Kidney epithelial cell (primary cell): ENCODE data around the gene ZNF746. TPM values are rescaled to one million over a fixed set of nuclear protein-coding genes. Genes with fewer than 3 reads are reported as not detected.

Source experiments
- DNase-seq: peaks from one replicate; pipeline ENCODE4 v3.0.0-alpha.2; 2010; ENCODE audit warnings: low read depth
- H3K27me3 ChIP-seq: 2 replicates; pipeline ENCODE4 v1.6.0; 2011; ENCODE audit warnings: low read length; ENCODE audit not compliant: control insufficient read depth, insufficient read depth
- H3K36me3 ChIP-seq: 2 replicates; pipeline ENCODE4 v1.5.1; 2011; ENCODE audit warnings: low read length; ENCODE audit not compliant: control insufficient read depth, insufficient read depth
- H3K4me3 ChIP-seq: 2 replicates; pipeline ENCODE4 v1.5.1; 2011; ENCODE audit warnings: low read depth, mild to moderate bottlenecking, control low read depth, low read length
- total RNA-seq: library from RNA; depleted of rRNA; stranded (reverse); fragments of >200 nt; gene quantifications from 2 replicates; pipeline ENCODE4 v1.2.3, GENCODE V29; 2015
- TF ChIP-seq, protein P1 (sequence below): IDR thresholded peaks from 2 replicates; pipeline ENCODE4 v1.5.1; 2011; ENCODE audit warnings: mild to moderate bottlenecking, moderate library complexity, low read length, control low read depth, inconsistent platforms; ENCODE audit not compliant: insufficient read depth, poor library complexity, severe bottlenecking

ZNF746 gene
- total RNA-seq, 1 donor from 2014 or later = 24.2 TPM

DNA sequence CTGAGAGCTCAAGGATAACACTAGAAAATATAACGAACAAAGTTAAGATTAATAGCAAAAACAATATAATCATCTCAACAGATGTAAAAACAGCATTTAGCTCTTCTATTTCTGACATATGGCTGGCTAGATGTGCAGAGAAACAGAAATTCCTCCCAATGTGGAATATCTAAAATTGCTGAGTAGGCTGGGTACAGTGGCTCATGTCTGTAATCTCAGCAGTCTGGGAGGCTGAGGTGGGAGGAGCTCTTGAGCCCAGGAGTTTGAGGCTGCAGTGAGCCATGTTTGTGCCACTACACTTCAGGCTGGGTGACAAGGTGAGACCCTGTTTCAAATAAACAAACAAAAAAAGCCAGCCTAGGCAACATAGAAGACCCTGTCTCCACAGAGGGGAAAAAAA lies 18.0 kb downstream of the ZNF746 start:
- no peak for DNase-seq
- TF ChIP-seq, protein P1, sequence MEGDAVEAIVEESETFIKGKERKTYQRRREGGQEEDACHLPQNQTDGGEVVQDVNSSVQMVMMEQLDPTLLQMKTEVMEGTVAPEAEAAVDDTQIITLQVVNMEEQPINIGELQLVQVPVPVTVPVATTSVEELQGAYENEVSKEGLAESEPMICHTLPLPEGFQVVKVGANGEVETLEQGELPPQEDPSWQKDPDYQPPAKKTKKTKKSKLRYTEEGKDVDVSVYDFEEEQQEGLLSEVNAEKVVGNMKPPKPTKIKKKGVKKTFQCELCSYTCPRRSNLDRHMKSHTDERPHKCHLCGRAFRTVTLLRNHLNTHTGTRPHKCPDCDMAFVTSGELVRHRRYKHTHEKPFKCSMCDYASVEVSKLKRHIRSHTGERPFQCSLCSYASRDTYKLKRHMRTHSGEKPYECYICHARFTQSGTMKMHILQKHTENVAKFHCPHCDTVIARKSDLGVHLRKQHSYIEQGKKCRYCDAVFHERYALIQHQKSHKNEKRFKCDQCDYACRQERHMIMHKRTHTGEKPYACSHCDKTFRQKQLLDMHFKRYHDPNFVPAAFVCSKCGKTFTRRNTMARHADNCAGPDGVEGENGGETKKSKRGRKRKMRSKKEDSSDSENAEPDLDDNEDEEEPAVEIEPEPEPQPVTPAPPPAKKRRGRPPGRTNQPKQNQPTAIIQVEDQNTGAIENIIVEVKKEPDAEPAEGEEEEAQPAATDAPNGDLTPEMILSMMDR = no peak

DNA sequence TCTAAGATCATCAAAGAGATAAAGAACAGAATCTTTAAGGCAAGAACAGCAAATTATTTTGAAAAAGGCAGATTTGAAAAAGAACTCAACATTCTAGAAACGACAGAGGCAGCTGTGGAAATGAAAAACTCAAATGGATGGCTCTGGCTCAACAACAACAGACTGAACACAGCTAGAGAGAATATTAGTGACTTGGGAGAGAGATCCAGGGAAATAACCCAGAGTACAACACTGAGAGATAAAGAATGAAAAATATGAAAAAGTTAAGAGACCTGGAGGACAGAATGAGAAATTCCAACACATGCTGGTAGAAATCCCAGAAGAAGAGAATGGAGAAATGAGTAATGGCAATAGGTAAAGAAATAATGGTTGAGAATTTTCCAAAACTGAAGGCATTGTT lies 18.9 kb downstream of the ZNF746 start:
- Histone ChIP-seq H3K36me3 (peaks cover 5% of the 10 kb centered on the region), H3K4me3 (no peak overlapping the region), H3K27me3 (no peaks in the 10 kb centered on the region)
- TF ChIP-seq, protein P1 = no peak
- DNase-seq = no peak

More for the DNA sequence above, 18.0 kb downstream of the ZNF746 start:
- Histone ChIP-seq H3K27me3 (no peaks in the 10 kb centered on the region), H3K4me3 (no peak overlapping the region), H3K36me3 (peaks cover 5% of the 10 kb centered on the region)

DNA sequence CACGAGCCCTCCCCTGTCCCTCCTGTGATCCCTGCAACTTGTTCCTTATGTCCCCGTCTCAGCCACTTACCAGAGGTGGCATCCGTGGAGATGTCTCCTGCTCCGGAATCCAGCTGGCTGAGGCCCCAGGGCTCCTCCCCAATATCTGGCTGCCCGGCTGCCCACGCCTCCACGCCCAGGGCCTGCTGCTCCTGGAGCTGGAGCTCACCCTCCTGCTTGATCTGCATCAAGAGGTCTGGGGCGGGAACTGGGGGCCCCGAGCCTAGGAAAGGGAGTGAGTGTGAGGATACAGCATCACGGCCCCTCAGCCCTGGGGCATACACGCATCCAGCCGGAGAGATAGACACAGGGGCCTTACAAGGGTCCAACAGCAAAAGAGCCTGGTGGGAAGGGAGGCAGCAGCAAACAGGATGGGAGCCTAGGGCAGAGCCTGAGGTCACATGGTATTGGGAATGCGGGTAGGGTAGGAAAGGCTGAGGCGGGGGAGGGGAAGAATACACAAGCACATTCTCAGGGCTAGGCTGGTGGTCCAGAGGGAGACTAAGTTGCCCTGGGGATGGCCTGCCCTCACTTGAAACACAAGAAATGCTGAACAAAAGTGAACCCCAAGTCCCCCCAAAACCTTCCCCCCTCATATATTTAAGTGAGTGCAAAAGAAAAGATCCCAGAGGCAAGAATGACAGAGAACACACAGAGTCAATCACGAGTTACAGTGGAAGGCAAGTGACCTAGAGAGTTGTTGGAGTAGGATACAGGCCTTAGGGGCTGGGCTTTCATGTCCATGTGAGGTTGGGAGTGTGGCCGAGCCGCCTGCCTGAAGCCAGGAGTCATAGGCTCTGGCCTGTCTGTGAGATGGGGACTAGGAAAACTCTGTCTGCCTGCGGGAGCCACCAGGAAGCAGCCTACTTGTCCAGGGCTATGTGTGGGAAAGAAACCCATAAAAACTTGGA lies 19.8 kb downstream of the ZNF746 start:
- H3K36me3 ChIP-seq = peaks cover 5% of the 10 kb centered on the region
- TF ChIP-seq, protein P1 = no peak

DNA sequence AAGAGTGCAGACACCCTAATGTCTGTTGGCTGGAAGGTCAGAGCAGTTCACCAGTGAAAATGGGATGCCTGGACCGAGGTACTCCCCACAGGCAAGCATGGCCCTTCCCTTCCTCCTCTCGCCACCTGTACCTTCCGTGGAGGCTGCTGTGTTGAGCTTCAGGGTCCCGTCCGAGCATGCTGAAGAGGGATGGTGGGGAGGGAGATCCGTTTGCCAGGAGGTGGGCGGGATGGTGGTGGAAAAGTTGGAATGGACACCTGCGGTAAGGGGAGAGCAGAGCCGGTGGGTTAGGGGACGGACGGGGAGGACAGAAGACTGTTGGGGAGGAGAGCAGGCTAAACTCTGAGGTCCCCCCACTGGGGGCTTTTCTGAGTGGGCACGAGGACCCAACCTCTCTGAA lies 20.8 kb downstream of the ZNF746 start:
- Histone ChIP-seq H3K27me3 (no peaks in the 10 kb centered on the region), H3K36me3 (peaks cover 5% of the 10 kb centered on the region), H3K4me3 (no peak overlapping the region)
- no peak for DNase-seq
- TF ChIP-seq, protein P1 = no peak

More for the DNA sequence above, 19.8 kb downstream of the ZNF746 start:
- Histone ChIP-seq H3K27me3 (no peaks in the 10 kb centered on the region), H3K4me3 (no peak overlapping the region)
- DNase-seq = no peak

DNA sequence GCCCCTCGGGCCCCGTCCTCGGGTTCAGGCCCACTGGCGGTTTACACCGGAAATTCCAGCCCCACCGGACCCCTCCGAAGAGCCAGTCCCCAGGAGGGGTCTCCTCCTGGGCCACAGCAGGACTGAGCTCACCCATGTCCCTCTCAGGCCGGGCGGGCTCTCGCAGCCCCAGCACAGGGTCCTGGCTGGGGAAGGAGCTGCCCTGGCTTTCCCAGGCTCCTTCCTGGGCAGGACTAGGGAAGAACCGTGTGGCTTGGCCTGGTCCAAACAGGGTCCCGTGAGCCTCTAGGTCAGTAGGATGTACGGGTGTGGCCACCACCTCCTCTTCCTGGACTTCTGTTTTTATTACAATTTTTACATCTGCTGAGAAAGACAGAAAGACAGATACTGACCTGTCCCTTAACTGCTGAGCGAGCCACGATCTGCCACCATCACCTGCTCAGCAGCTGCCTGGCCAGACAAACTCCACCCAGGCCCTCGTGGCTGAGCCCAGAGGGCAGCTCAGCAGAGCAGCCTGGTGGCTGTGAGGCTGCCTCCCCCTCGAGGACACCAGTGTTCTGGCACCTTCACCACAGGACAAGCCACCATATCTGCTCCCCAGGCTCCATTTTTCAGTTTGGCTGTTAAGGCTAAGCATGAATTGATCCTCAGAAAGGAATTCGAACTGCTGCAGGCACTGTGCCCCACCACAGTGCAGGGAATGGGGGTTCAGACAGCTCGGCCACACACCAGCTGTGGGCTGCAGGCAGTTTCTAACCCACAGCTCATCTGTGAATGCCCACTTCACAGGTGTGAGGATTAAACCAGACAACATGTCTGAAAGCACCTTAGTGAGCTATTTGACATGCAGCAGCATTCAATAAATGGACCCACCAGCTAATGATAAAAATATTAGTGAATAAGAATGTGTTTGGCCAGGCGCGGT lies 22.2 kb downstream of the ZNF746 start:
- TF ChIP-seq, protein P1 = no peak
- H3K27me3 ChIP-seq = no peaks in the 10 kb centered on the region
- DNase-seq = no peak
- H3K36me3 ChIP-seq = peaks cover 5% of the 10 kb centered on the region
- no peak overlapping the region for H3K4me3 ChIP-seq
